ENCODE data around the gene NDUFB10. TPM values are rescaled to one million over a fixed set of nuclear protein-coding genes. Genes with fewer than 3 reads are reported as not detected.
"Not testable (repeated sequence)": the region's sequence is repeated elsewhere in the genome, so short reads cannot be mapped to it uniquely, and the experiment has no call there.

Gene NDUFB10
- total and polyA plus RNA-seq, 3 donors from 2014 or later, result 127 to 211 (median 186) TPM

- no peak overlapping the region for H3K4me3 ChIP-seq
- no peak for TF ChIP-seq POLR2A (IDR thresholded peaks at IDR 0.05)
- H3K27me3 ChIP-seq, result no peaks in the 10 kb centered on the region
- no peaks in the 10 kb centered on the region for H3K9me3 ChIP-seq
- peak; percentile 43 for DNase-seq
- H3K4me1 ChIP-seq, result no peaks in the 10 kb centered on the region
- H3K27ac ChIP-seq, result no peak overlapping the region
- no peaks in the 10 kb centered on the region for H3K36me3 ChIP-seq (ENCODE audit: low read depth, missing control alignments)
- intact Hi-C loops (cut with DNase I; ENCODE audit: low total_unique reads), result no loop called here
- 76 to 86% methylated on average over 14 to 19 of the region's 19 CpGs for WGBS, 2 donors
These were observed 27.0 kb upstream of the NDUFB10 start for GRCh38 chr16:1932050-1933028.

- 70 to 72% methylated on average over 16 to 23 of the region's 23 CpGs for WGBS, 2 donors
These were observed 26.2 kb upstream of the NDUFB10 start for GRCh38 chr16:1933097-1933661.

GRCh38 chr16:1936945-1937479 lies 22.3 kb upstream of the NDUFB10 start:
- DNase-seq, result no peak
- H3K36me3 ChIP-seq (ENCODE audit: low read depth, missing control alignments), result no peaks in the 10 kb centered on the region
- TF ChIP-seq POLR2A (IDR thresholded peaks at IDR 0.05), result no peak
- TF ChIP-seq CTCF (IDR thresholded peaks at IDR 0.05), result no peak
- H3K9me3 ChIP-seq, result no peaks in the 10 kb centered on the region
- H3K4me3 ChIP-seq, result no peak overlapping the region
- H3K27me3 ChIP-seq, result no peaks in the 10 kb centered on the region
- peaks cover 4% of the 10 kb centered on the region for H3K4me1 ChIP-seq
- intact Hi-C loops (cut with DNase I; ENCODE audit: low total_unique reads), result no loop called here
- no peak overlapping the region for H3K27ac ChIP-seq
- 92 to 93% methylated on average over 11 of the region's 11 CpGs for whole genome bisulfite sequencing, 2 donors

More at GRCh38 chr16:1933097-1933661, 26.2 kb upstream of the NDUFB10 start:
- Histone ChIP-seq H3K27ac (no peak overlapping the region), H3K36me3 (ENCODE audit: low read depth, missing control alignments) (no peaks in the 10 kb centered on the region), H3K4me1 (no peaks in the 10 kb centered on the region), H3K27me3 (no peaks in the 10 kb centered on the region), H3K9me3 (no peaks in the 10 kb centered on the region), H3K4me3 (no peak overlapping the region)
- DNase-seq, result no peak
- intact Hi-C loops (cut with DNase I; ENCODE audit: low total_unique reads), result no loop called here
- TF ChIP-seq POLR2A (IDR thresholded peaks at IDR 0.05) (no peak), CTCF (IDR thresholded peaks at IDR 0.05) (no peak)

GRCh38 chr16:1938316-1938715 lies 21.0 kb upstream of the NDUFB10 start:
- peaks cover 10% of the 10 kb centered on the region for H3K4me1 ChIP-seq
- TF ChIP-seq POLR2A (IDR thresholded peaks at IDR 0.05), result no peak
- no peak for DNase-seq
- H3K27me3 ChIP-seq, result no peaks in the 10 kb centered on the region
- no peaks in the 10 kb centered on the region for H3K36me3 ChIP-seq (ENCODE audit: low read depth, missing control alignments)
- H3K4me3 ChIP-seq, result no peak overlapping the region
- 86 to 95% methylated on average over 7 to 10 of the region's 10 CpGs for WGBS, 2 donors
- intact Hi-C loops (cut with DNase I; ENCODE audit: low total_unique reads), result no loop called here
- H3K9me3 ChIP-seq, result no peaks in the 10 kb centered on the region
- H3K27ac ChIP-seq, result no peak overlapping the region

- Histone ChIP-seq H3K4me3 (no peak overlapping the region), H3K27ac (no peak overlapping the region), H3K36me3 (ENCODE audit: low read depth, missing control alignments) (no peaks in the 10 kb centered on the region), H3K27me3 (no peaks in the 10 kb centered on the region), H3K4me1 (peaks cover 16% of the 10 kb centered on the region), H3K9me3 (no peaks in the 10 kb centered on the region)
- intact Hi-C loops (cut with DNase I; ENCODE audit: low total_unique reads), result no loop called here
- DNase-seq, result no peak
- 92 to 96% methylated on average over 17 of the region's 17 CpGs for WGBS, 2 donors
- TF ChIP-seq CTCF (IDR thresholded peaks at IDR 0.05), result no peak
These were observed 20.4 kb upstream of the NDUFB10 start for GRCh38 chr16:1938910-1939309.

- H3K27ac ChIP-seq; intact Hi-C loops (cut with DNase I; ENCODE audit: low total_unique reads); H3K27me3 ChIP-seq; H3K4me3 ChIP-seq; H3K36me3 ChIP-seq (ENCODE audit: low read depth, missing control alignments); H3K9me3 ChIP-seq; DNase-seq: not testable (repeated sequence)
- peaks cover 16% of the 10 kb centered on the region for H3K4me1 ChIP-seq
- 96 to 97% methylated on average over 8 of the region's 8 CpGs for WGBS, 2 donors
These were observed 19.5 kb upstream of the NDUFB10 start for GRCh38 chr16:1939833-1940232.

All from testis (tissue), 3 donors.